Mesothelial cell of epicardium (in vitro differentiated cells): ENCODE data around the gene PRKG1. TPM values are rescaled to one million over a fixed set of nuclear protein-coding genes. Genes with fewer than 3 reads are reported as not detected.

Source experiments
- DNase-seq, 2 experiments: peaks; one replicate each; pipeline ENCODE4 v3.0.0; 2021; ENCODE audit warnings: low spot score in 2 of 2; ENCODE audit not compliant: unreplicated experiment in 2 of 2
- H3K27ac Mint-ChIP-seq: 2 replicates; pipeline ENCODE4 v1.8.0; 2021; ENCODE audit warnings: mixed read lengths
- H3K27me3 Mint-ChIP-seq: 2 replicates; pipeline ENCODE4 v1.8.0; 2021; ENCODE audit warnings: low read depth, mixed read lengths
- H3K36me3 Mint-ChIP-seq: 2 replicates; pipeline ENCODE4 v1.8.0; 2021; ENCODE audit warnings: mixed read lengths
- H3K4me1 Mint-ChIP-seq: 2 replicates; pipeline ENCODE4 v1.8.0; 2021; ENCODE audit warnings: mixed read lengths
- H3K4me3 Mint-ChIP-seq: 2 replicates; pipeline ENCODE4 v1.8.0; 2021; ENCODE audit warnings: mild to moderate bottlenecking, moderate library complexity, mixed read lengths
- H3K9me3 Mint-ChIP-seq: 2 replicates; pipeline ENCODE4 v1.8.0; 2021; ENCODE audit warnings: mixed read lengths
- total RNA-seq: library from RNA; stranded (reverse); gene quantifications from 3 replicates; pipeline ENCODE4 v1.2.1, GENCODE V29; 2021
- TF ChIP-seq, protein P1 (sequence below): fragments of 200-600 bp; sonication (generic); IDR thresholded peaks from one replicate; pipeline ENCODE4 v1.5.0; 2021; ENCODE audit warnings: antibody characterized with exemption; ENCODE audit not compliant: unreplicated experiment

Gene PRKG1
- total RNA-seq, 1 donor from 2014 or later: 37.0 TPM

- Mint-ChIP-seq H3K4me1 (peaks cover 42% of the 10 kb centered on the region), H3K36me3 (no peaks in the 10 kb centered on the region), H3K4me3 (no peak overlapping the region), H3K27ac (no peak overlapping the region), H3K9me3 (no peaks in the 10 kb centered on the region), H3K27me3 (no peaks in the 10 kb centered on the region)
- TF ChIP-seq, protein P1, sequence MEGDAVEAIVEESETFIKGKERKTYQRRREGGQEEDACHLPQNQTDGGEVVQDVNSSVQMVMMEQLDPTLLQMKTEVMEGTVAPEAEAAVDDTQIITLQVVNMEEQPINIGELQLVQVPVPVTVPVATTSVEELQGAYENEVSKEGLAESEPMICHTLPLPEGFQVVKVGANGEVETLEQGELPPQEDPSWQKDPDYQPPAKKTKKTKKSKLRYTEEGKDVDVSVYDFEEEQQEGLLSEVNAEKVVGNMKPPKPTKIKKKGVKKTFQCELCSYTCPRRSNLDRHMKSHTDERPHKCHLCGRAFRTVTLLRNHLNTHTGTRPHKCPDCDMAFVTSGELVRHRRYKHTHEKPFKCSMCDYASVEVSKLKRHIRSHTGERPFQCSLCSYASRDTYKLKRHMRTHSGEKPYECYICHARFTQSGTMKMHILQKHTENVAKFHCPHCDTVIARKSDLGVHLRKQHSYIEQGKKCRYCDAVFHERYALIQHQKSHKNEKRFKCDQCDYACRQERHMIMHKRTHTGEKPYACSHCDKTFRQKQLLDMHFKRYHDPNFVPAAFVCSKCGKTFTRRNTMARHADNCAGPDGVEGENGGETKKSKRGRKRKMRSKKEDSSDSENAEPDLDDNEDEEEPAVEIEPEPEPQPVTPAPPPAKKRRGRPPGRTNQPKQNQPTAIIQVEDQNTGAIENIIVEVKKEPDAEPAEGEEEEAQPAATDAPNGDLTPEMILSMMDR: no peak
- no peak for DNase-seq
Measured at GRCh38 chr10:51230887-51231585, 156.7 kb downstream of the PRKG1 start.

GRCh38 chr10:51231754-51232153 is 157.5 kb downstream of the PRKG1 start:
- no peak overlapping the region for H3K4me3 Mint-ChIP-seq
- TF ChIP-seq, protein P1: no peak
- H3K27me3 Mint-ChIP-seq: no peaks in the 10 kb centered on the region
- no peaks in the 10 kb centered on the region for H3K36me3 Mint-ChIP-seq
- no peak for DNase-seq
- peak overlapping the region; percentile 30 for H3K27ac Mint-ChIP-seq
- peaks cover 42% of the 10 kb centered on the region for H3K4me1 Mint-ChIP-seq
- H3K9me3 Mint-ChIP-seq: no peaks in the 10 kb centered on the region

DNA sequence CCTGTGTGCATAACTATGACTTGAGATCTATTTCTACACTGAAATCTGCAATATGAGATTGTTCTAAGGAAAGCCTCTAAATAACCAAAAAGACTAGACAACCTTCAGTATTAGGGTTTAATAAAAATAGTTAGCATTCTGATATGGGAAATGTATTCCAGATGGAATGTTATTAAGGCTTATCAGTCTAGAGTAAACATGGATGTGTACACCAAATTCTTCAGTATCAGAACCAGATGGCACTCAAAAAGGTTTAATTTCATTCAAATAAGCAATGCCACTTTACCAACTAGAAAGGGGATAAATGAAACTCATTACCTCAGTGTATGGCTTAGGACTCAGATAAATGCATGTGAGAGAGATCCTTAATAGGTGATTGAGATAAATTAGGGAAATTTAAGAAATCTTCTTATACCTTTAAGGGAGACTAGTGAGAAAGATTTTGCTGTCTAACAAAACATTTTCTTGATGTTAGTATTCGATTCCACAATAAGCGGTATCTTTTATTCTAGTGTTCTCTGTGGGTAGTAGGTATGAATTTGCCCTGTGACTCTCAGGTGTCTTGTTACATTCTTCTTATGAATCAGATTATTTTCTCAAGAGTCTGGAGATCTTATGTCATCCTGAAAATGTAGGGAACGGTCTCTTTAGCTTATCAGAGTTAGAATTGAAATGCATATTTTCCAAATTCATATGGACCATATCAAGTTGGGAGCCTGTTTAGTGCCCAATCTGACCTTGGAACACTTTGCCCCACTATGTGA is 159.2 kb downstream of the PRKG1 start:
- TF ChIP-seq, protein P1: no peak
- H3K4me3 Mint-ChIP-seq: no peak overlapping the region
- H3K27me3 Mint-ChIP-seq: no peaks in the 10 kb centered on the region
- H3K4me1 Mint-ChIP-seq: peaks cover 32% of the 10 kb centered on the region
- H3K36me3 Mint-ChIP-seq: no peaks in the 10 kb centered on the region
- H3K27ac Mint-ChIP-seq: no peak overlapping the region
- no peaks in the 10 kb centered on the region for H3K9me3 Mint-ChIP-seq
- no peak for DNase-seq

DNA sequence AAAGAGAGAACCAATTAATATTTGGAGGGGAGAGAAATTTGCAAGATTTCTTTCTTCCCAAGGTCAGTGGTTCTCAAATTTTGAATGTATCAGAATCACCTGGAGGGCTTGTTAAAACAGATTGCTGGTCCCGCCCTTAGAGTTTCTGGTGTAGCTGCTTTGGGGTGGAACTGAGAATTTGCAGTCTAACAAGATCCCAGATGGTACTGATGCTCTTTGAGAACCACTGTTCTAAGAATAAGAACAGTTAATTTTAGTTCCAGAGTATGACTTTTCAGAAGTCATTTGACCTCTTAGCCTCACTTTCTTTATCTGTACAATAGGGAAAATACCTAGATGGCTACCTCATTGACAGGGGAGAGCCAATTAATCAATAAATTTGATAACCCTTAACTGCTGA is 161.6 kb downstream of the PRKG1 start:
- no peak overlapping the region for H3K4me3 Mint-ChIP-seq
- TF ChIP-seq, protein P1: no peak
- peaks cover 27% of the 10 kb centered on the region for H3K4me1 Mint-ChIP-seq
- H3K36me3 Mint-ChIP-seq: no peaks in the 10 kb centered on the region
- no peak overlapping the region for H3K27ac Mint-ChIP-seq
- no peak for DNase-seq
- H3K9me3 Mint-ChIP-seq: no peaks in the 10 kb centered on the region
- no peaks in the 10 kb centered on the region for H3K27me3 Mint-ChIP-seq

DNA sequence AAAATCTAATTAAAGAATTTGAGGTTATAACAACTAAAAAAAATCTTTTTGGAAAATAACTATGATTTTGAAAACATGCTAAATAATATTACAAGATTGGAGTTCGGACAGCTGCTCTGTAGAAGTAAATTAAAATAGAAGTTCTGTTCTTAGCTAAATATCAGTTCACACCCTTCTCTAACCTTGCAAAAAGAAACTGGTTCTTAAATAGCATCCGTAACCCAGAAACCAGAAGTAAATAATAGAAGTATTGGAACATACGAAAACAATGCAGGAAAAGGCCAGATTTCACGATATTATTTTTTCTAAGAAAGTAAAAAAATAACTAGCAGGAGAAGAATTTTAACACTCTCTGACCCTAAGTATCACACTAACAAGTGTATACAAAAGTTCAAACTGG is 164.7 kb downstream of the PRKG1 start:
- no peak for DNase-seq
- no peaks in the 10 kb centered on the region for H3K36me3 Mint-ChIP-seq
- no peaks in the 10 kb centered on the region for H3K27me3 Mint-ChIP-seq
- TF ChIP-seq, protein P1: no peak
- peaks cover 11% of the 10 kb centered on the region for H3K4me1 Mint-ChIP-seq
- H3K27ac Mint-ChIP-seq: no peak overlapping the region
- H3K9me3 Mint-ChIP-seq: no peaks in the 10 kb centered on the region
- H3K4me3 Mint-ChIP-seq: no peak overlapping the region
